SIG-M5 treated with dmso at 0.1 percent for 504 hours (cell line): ENCODE data around the gene FYTTD1.

ENCODE experiments used
- DNase-seq: peaks from one replicate; lab custom pipeline; 2025; ENCODE audit not compliant: unreplicated experiment; lab: John Stamatoyannopoulos, UW

Gene FYTTD1

GRCh38 chr3:197830308-197830966 is 80.8 kb downstream of the FYTTD1 start:
- DNase-seq = no peak

- DNase-seq = no peak
Measured at GRCh38 chr3:197830967-197831313, 81.3 kb downstream of the FYTTD1 start.

GRCh38 chr3:197833930-197834715 is 84.4 kb downstream of the FYTTD1 start:
- no peak for DNase-seq

- DNase-seq = no peak
Measured at GRCh38 chr3:197835509-197835908, 85.8 kb downstream of the FYTTD1 start.

GRCh38 chr3:197836244-197836643 is 86.6 kb downstream of the FYTTD1 start:
- DNase-seq = no peak
